HG03139 (cell line): ENCODE results near the gene SETBP1.

Experiments
- ATAC-seq: cut with Tn5 transposase; IDR thresholded peaks from one replicate; pipeline ENCODE4 v1.9.1; 2021; ENCODE audit not compliant: unreplicated experiment

Gene SETBP1

DNA sequence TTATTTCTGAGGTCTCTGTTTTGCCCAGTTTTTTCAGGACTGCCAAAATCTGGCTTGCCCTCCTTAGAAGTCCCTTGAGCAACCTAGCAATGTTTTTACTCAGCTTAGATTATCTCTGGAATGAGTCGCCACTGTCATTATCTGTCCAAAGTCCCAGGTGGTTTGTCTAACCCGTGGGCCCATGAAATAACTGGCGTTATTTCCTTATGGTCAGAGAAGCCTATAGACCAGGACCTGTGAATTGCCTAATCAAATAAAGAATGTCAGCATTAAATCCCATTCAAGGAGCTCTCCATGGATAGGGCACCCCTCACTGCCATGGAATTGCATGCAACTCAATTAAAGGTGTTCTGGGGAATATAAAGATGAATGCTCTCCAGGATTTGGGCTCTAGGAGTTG, 373.9 kb downstream of the SETBP1 start:
- ATAC-seq = no peak

DNA sequence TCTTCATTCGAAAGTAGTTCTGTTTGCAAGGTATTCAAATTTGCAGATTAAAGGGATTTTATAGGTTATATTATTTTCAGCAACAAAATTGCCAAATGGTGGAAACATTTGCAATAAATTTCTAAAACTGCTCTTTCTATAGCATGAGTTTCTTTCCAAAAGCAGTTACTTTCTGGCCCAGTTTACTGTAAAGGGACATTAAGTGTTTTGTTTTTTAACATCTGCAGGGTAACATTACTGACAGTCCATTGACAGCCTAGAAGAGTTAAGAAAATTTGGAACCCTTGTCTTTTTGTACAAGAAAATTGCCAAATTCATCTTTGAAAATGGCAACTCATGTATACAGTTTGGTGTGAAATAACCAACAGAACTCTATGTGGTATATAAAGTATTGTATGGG, 375.1 kb downstream of the SETBP1 start:
- ATAC-seq = no peak

DNA sequence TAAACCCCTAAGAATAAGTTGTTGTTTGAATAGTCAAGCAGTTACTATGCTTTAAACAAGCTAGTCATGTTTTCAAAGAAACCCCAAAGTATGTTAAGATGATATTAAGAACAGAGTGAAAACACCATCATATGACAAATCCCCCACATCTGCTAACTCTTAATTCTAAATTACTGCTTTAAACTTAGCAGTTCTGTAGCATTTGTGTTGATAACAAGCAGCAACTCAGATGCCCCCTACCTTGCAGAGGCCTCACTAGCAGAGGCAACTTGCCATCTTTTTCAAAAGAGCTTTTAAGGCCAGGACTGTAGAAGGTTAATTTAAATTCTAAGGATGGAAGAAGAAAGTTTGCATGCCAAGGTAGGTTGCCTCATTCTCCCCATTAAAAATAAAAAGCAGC, 376.2 kb downstream of the SETBP1 start:
- no peak for ATAC-seq

- no peak for ATAC-seq
These were observed 377.4 kb downstream of the SETBP1 start for GRCh38 chr18:45057955-45058600.

- no peak for ATAC-seq
These were observed 379.0 kb downstream of the SETBP1 start for GRCh38 chr18:45059695-45060094.

GRCh38 chr18:45060102-45060501, 379.4 kb downstream of the SETBP1 start:
- no peak for ATAC-seq

GRCh38 chr18:45061359-45061758, 380.7 kb downstream of the SETBP1 start:
- no peak for ATAC-seq

DNA sequence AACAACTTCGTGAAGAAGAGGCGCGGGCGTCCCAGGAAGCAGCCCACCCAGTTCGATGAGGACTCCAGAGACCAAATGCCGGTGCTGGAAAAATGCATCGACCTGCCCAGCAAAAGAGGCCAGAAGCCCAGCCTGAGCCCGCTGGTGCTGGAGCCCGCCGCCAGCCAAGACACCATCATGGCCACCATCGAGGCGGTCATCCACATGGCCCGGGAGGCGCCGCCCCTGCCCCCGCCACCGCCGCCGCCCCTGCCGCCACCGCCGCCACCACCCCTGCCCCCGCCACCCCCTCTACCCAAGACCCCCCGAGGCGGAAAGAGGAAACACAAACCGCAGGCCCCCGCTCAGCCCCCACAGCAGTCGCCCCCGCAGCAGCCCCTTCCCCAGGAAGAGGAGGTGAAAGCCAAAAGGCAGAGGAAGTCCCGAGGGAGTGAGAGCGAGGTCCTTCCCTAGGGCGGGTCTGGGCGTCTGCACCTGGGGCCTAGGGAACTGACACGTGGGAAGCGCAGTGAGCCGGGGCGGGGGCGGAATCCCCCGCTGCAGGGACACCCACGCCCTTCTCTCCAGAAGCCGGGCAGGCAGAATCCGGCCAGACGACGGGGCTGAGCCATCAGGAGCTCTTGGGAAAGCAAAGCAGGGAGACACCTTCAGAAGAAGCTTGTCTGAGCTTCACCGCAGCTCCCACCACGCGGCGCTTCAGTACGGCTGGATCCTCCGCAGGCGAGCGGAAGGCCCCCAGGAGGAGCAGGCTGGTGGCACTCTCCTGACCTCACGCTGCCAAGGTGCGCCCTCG, 382.8 kb downstream of the SETBP1 start:
- ATAC-seq = no peak

DNA sequence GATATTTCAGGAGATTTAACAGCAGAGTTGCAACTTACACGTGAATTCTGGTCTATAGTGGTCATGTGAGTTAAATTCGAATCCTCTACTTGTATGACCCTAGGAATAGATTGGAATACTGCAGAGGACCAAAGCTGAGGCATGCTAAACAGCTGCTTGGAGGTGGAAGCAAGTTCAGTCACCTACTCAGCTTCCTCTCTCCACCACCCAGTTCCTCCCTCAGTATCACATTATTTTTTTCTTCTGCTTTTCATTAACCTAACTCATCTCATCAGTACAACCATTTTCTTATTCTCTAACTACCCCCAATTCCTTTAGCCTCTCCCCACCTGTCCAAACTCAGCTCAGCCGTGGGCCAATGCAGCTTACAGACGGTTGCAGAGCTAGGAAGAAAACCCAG, 385.5 kb downstream of the SETBP1 start:
- no peak for ATAC-seq

DNA sequence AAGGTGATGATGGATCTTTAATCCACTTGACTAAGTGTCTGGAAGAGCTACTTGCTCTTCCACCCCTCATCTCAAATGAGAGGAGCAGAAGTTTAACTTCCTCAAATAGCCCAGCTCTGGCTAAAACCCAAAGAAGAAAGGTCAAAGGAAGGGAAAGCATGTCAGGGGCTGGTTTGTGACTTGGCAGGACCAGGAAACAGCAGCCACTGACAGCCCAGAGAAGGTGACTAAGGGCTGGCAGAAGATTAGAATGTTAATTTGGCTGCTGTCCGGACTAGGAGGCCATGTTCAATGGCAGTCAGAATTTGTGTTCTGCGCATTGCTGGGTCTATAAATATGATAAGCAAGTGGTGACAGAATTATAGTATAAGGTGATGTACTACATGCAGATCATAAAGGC, 386.2 kb downstream of the SETBP1 start:
- no peak for ATAC-seq

DNA sequence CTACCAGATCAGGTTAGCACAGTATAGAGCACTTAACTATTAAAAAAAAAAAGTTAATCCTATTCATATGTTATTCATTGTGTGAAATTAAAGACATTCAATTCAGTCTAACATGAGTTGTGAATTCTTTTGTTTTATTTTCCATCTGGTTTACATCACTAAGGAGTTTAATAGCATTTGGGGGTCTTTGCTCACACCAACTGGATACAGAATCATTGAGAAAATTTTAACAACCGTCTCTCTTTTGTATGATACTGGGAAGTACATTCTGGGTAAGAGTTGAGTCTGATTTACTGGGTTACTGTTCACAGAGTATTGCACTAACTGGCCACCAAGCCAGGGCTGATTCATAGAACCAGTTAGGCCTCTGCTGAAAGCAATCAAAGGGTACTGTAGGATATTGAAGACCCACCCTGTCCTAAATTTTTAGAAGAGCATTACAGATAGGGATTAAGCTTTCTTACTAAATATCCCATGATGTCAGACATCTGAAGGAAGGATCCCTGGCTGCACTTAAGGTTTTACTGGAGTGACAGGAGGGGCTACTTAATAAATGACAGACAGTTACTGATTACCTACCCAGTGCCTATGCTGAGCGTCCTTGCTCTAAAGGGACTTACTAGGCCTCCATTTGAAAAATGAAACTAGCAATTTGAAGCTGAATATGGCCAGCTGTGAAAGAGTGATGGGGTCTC, 387.9 kb downstream of the SETBP1 start:
- no peak for ATAC-seq

DNA sequence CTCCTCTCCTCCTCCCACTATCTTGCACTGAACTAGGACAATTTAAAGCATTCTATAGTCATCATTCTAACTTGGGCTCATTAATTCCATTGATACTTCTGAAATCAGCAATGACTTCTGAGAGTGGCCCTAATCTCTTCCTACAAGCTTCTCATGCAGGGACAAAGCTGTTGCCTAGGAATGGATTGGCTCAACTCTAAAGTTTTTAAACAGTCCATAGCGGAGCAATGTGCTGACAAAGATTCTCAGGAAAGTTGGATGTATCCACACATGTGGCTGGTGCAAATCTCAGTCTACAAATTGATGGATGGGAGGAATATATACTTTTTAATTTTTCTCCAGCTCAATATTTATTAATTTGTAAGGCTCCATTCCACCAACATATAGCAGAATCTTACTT, 388.9 kb downstream of the SETBP1 start:
- no peak for ATAC-seq

GRCh38 chr18:45071956-45072355, 391.3 kb downstream of the SETBP1 start:
- ATAC-seq = no peak

GRCh38 chr18:45073556-45073955, 392.9 kb downstream of the SETBP1 start:
- no peak for ATAC-seq

- ATAC-seq = no peak
These were observed 401.0 kb downstream of the SETBP1 start for GRCh38 chr18:45081566-45082181.

DNA sequence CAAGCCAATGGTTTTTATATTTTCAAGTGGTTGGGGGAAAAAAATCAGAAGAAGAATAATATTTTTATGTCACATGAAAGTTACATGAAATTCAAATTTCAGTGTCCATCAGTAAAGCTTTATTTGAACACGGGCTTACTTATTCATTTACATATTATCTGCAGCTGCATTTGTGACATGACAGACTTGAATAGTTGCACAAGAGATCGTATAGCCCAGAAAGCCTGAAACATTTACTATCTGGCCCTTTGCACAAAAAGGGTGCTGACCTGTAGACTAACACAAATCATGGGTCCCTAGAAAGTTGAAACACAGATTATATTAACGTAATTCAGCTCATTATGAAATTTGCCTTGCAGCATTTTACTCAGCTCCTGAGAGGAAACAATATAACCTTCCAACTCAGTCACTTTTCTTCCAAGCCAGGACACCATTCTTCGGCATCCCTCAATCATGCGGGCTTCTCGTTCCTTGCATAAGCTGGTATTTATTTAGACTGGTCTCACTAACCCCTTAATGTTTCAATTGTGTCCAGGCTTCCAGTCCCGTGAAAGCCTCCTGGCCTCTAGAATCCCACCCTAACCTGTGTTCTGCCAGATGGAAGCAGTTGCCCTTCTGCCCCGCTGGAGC, 402.7 kb downstream of the SETBP1 start:
- ATAC-seq = no peak

GRCh38 chr18:45084206-45084605, 403.5 kb downstream of the SETBP1 start:
- no peak for ATAC-seq

DNA sequence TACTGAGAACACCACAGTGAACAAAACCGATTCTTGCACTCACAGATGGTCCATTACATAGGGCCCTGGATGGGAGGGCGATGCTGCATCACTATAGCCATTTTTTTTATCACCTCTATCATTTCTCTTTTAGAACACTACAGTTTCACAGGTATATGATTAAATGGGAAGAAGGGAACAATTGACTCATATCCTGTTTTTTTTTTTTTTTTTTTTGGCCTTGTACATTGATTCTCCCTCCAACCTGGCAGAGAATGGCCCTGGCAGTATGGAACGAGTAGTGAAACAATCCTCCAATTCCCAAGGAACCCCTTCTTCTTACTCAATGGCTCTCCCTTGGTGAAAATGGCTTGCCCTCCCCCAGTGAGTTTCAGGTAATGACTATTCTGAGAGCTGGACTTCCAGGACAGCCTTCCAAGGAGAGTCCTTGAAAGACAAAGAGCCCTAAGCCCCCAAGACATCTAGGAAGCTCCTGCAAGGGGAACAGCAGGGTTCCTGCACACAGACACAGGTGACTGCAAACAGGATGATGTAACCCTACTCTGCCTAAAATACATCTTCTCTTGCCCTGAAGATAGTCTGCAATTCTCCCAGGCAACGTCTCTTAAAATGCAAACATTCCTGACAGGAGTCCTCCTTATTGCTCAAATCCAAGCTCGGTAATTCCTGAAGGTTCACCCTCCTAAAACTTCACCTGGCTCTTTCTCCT, 405.4 kb downstream of the SETBP1 start:
- no peak for ATAC-seq

DNA sequence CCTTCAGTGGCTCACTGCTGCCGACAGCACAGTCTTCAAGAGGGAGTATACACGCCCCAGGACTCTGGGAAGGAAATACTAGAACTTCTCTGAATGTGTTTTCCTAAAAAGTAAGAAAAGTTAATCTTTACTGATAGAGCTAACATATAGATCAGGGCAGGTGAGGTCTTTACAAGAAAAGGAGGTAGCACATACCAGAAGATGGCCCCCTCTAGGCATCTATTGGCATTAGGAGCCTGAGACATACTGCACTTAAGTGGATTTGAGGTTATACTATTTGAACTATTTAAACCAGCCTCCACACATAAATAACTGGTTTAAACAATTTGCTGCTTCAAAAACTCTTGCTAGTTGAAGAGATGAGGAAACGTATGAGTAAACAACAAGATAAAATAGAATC, 406.1 kb downstream of the SETBP1 start:
- ATAC-seq = no peak

GRCh38 chr18:45090526-45091140, 409.9 kb downstream of the SETBP1 start:
- no peak for ATAC-seq
